Measurements from ENCODE around the gene PMVK.
A peak's percentile ranks its signal among the peaks of the same experiment; 100 is the strongest.
"Not testable (repeated sequence)": the region's sequence is repeated elsewhere in the genome, so short reads cannot be mapped to it uniquely, and the experiment has no call there.

Gene PMVK

DNA sequence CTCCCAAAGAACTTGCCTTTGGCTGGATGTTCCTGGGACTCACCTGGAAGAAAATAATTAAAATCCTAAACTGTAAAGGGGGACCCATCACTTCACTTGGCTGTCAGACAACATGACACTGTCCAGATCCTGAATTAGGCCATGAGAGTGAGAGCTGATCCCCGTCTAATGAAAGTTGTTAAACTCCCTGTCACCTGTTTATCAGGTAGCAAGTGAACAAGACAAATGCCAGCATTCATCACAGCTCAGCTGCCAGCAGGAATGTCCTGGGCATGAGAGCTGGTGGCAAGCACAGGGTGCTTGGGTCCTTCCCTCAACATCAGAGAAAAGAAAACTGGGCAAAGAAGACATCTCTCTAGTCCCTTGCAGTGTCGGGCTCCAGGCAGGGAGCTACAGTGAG is 23.8 kb downstream of the PMVK start:
- DNase-seq, result no peak
- Histone ChIP-seq H3K4me1 (no peaks in the 10 kb centered on the region), H3K27me3 (no peaks in the 10 kb centered on the region), H3K4me3 (ENCODE audit: low read depth, low read length) (no peak overlapping the region), H3K36me3 (no peaks in the 10 kb centered on the region), H3K9me3 (no peaks in the 10 kb centered on the region)
- TF ChIP-seq, protein P1, sequence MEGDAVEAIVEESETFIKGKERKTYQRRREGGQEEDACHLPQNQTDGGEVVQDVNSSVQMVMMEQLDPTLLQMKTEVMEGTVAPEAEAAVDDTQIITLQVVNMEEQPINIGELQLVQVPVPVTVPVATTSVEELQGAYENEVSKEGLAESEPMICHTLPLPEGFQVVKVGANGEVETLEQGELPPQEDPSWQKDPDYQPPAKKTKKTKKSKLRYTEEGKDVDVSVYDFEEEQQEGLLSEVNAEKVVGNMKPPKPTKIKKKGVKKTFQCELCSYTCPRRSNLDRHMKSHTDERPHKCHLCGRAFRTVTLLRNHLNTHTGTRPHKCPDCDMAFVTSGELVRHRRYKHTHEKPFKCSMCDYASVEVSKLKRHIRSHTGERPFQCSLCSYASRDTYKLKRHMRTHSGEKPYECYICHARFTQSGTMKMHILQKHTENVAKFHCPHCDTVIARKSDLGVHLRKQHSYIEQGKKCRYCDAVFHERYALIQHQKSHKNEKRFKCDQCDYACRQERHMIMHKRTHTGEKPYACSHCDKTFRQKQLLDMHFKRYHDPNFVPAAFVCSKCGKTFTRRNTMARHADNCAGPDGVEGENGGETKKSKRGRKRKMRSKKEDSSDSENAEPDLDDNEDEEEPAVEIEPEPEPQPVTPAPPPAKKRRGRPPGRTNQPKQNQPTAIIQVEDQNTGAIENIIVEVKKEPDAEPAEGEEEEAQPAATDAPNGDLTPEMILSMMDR (IDR thresholded peaks at IDR 0.05; ENCODE audit: low read depth, low read length), result no peak

DNA sequence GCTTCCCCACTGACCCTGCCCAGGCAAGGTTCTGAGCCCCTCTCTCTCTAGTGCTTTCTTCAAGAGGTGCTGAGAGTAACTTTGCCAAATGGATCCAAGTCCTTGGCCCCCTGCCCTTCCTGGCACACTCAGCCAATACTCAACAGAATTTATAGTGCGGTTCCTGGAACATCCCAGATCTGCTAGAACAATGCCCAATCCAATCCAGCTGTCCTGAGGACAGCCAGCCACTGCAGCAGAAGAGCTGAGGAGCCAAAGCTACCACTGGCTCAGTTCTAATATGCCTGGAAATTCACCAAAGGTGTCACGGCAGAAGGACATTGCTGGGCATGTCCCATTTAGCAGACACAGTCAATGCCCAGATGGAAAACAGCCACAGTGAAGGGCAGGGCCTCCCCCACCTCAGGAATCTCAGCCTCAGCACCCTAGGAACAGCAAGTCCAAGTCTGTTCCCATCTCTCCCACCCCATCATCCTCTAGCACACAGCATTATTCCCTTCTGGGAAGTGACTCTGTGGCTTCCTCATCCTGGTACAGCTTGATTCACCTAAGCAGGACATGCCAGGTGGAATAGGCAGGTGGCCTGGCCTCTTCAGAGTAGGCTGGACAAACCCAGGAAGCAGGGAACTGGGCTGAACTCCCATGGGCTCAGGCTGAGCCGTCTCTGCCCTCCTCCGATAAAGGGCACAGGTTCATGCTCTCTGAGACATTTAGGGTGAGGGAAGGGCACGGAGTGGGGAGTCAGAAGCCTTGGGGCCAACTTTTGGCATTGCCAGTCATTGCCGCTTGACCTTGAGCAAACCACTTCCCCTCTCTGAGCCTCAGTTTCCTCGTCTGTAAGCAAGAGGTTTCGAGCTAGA is 24.6 kb downstream of the PMVK start:
- H3K36me3 ChIP-seq, result no peaks in the 10 kb centered on the region
- no peaks in the 10 kb centered on the region for H3K4me1 ChIP-seq
- H3K4me3 ChIP-seq (ENCODE audit: low read depth, low read length), result no peak overlapping the region
- H3K27me3 ChIP-seq, result no peaks in the 10 kb centered on the region
- H3K9me3 ChIP-seq, result no peaks in the 10 kb centered on the region
- DNase-seq, result no peak
- TF ChIP-seq, protein P1 (IDR thresholded peaks at IDR 0.05; ENCODE audit: low read depth, low read length), result no peak

DNA sequence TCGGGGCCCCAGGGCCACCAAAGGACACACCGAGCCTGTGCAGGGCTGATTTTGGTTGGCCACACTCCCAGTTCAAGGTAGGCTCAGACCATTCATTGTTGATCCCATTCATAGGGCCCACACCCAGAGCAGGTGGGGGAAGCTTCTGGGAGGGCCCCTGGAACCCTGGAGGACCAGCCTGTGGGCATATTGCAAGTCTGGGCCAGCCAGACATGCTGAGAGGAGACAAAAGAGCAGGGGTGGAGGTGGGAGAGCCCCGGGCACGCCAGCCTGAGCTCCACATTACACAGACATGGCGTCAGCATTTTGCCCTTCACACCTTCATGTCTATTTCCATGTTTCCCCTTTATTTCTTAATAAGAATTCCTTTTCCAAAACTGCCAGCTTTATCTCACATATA is 25.7 kb downstream of the PMVK start:
- TF ChIP-seq, protein P1 (IDR thresholded peaks at IDR 0.05; ENCODE audit: low read depth, low read length), result no peak
- H3K27me3 ChIP-seq, result no peaks in the 10 kb centered on the region
- H3K4me1 ChIP-seq, result no peaks in the 10 kb centered on the region
- DNase-seq, result no peak
- no peak overlapping the region for H3K4me3 ChIP-seq (ENCODE audit: low read depth, low read length)
- no peaks in the 10 kb centered on the region for H3K36me3 ChIP-seq
- H3K9me3 ChIP-seq, result no peaks in the 10 kb centered on the region

GRCh38 chr1:154908937-154909336 is 27.6 kb downstream of the PMVK start:
- DNase-seq, result no peak
- Histone ChIP-seq H3K36me3 (no peaks in the 10 kb centered on the region), H3K9me3 (no peaks in the 10 kb centered on the region), H3K4me3 (ENCODE audit: low read depth, low read length) (no peak overlapping the region), H3K27me3 (no peaks in the 10 kb centered on the region), H3K4me1 (no peaks in the 10 kb centered on the region)
- TF ChIP-seq, protein P1 (IDR thresholded peaks at IDR 0.05; ENCODE audit: low read depth, low read length), result no peak

GRCh38 chr1:154908129-154908528 is 28.4 kb downstream of the PMVK start:
- not testable (repeated sequence) for H3K4me3 ChIP-seq (ENCODE audit: low read depth, low read length); H3K27me3 ChIP-seq; H3K36me3 ChIP-seq; DNase-seq; H3K9me3 ChIP-seq; H3K4me1 ChIP-seq

DNA sequence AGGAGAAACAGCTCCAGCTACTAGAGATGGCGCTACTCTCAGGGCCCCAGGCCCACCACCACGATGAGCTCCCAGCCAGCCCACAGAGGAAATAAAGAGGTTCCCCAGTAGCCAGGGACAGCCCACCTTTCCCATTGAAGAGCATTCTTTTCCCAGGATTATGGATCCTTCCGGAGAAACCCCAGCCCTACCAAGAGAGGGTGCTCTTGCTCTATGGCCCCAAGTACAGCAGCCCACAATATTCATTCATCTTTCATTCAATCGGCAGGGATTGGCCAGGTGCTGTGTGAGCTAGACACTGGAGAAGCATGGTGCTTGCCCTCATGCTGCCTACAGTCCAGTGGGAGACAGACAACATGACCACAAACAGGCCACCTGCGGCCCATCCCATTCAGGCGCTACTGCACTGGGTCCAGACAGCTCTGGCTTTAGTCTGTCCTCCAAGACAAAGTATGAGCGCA is 29.9 kb downstream of the PMVK start:
- Histone ChIP-seq H3K4me3 (ENCODE audit: low read depth, low read length) (no peak overlapping the region), H3K9me3 (no peaks in the 10 kb centered on the region), H3K27me3 (no peaks in the 10 kb centered on the region), H3K4me1 (no peaks in the 10 kb centered on the region), H3K36me3 (no peaks in the 10 kb centered on the region)
- TF ChIP-seq, protein P1 (IDR thresholded peaks at IDR 0.05; ENCODE audit: low read depth, low read length), result peak; percentile 36
- DNase-seq, result no peak
